ENCODE data around the gene CDH4. TPM values are rescaled to one million over a fixed set of nuclear protein-coding genes. Genes with fewer than 3 reads are reported as not detected.

Gene CDH4
- total and polyA plus RNA-seq, 7 donors, result under 0.01 to 0.06 TPM; not detected in 5

GRCh38 chr20:61222699-61223098 is 29.4 kb upstream of the CDH4 start:
- H3K9me3 ChIP-seq, result no peaks in the 10 kb centered on the region
- 69 to 85% methylated on average over 3 of the region's 3 CpGs for WGBS, 2 donors
- peaks cover 0 to 36% (median 10%) of the 10 kb centered on the region in 3 donors for H3K27me3 ChIP-seq
- TF ChIP-seq EP300 (IDR thresholded peaks at IDR 0.05), result no peak
- TF ChIP-seq POLR2A (IDR thresholded peaks at IDR 0.05), result no peak
- TF ChIP-seq CTCF (IDR thresholded peaks at IDR 0.05), result no peak
- TF ChIP-seq POLR2AphosphoS5 (IDR thresholded peaks at IDR 0.05), result no peak
- intact Hi-C loops (cut with DNase I), result no loop called here
- no peak for DNase-seq
- no peak overlapping the region for H3K27ac ChIP-seq
- H3K36me3 ChIP-seq, result no peaks in the 10 kb centered on the region
- no peaks in the 10 kb centered on the region for H3K4me1 ChIP-seq
- no peak overlapping the region for H3K4me3 ChIP-seq

- TF ChIP-seq POLR2AphosphoS5 (IDR thresholded peaks at IDR 0.05), result no peak
- TF ChIP-seq CTCF (IDR thresholded peaks at IDR 0.05), result no peak
- no peak for TF ChIP-seq EP300 (IDR thresholded peaks at IDR 0.05)
- TF ChIP-seq POLR2A (IDR thresholded peaks at IDR 0.05), result no peak
- no peaks in the 10 kb centered on the region for H3K36me3 ChIP-seq
- no peaks in the 10 kb centered on the region for H3K4me1 ChIP-seq
- H3K9me3 ChIP-seq, result no peaks in the 10 kb centered on the region
- H3K27ac ChIP-seq, result no peak overlapping the region
- 81 to 89% methylated on average over 10 of the region's 10 CpGs for WGBS, 2 donors
- H3K4me3 ChIP-seq, result no peak overlapping the region
- H3K27me3 ChIP-seq, result peaks cover 0 to 36% (median 10%) of the 10 kb centered on the region in 3 donors
- intact Hi-C loops (cut with DNase I), result no loop called here
- DNase-seq, result no peak
Measured at GRCh38 chr20:61223121-61223520, 28.9 kb upstream of the CDH4 start.

- 84 to 87% methylated on average over 9 of the region's 9 CpGs for WGBS, 2 donors
- no peak for TF ChIP-seq POLR2A (IDR thresholded peaks at IDR 0.05)
- TF ChIP-seq EP300 (IDR thresholded peaks at IDR 0.05), result no peak
- TF ChIP-seq CTCF (IDR thresholded peaks at IDR 0.05), result no peak
- no peak for TF ChIP-seq POLR2AphosphoS5 (IDR thresholded peaks at IDR 0.05)
Measured at GRCh38 chr20:61230166-61230565, 21.9 kb upstream of the CDH4 start.

GRCh38 chr20:61233590-61233989 is 18.5 kb upstream of the CDH4 start:
- TF ChIP-seq CTCF (IDR thresholded peaks at IDR 0.05), result no peak
- no peak for TF ChIP-seq POLR2AphosphoS5 (IDR thresholded peaks at IDR 0.05)
- no peak for TF ChIP-seq POLR2A (IDR thresholded peaks at IDR 0.05)
- TF ChIP-seq EP300 (IDR thresholded peaks at IDR 0.05), result no peak
- intact Hi-C loops (cut with DNase I), result no loop called here

More at GRCh38 chr20:61230166-61230565, 21.9 kb upstream of the CDH4 start:
- no peak overlapping the region for H3K27ac ChIP-seq
- peaks cover 0 to 18% (median 12%) of the 10 kb centered on the region in 3 donors for H3K27me3 ChIP-seq
- no peaks in the 10 kb centered on the region for H3K9me3 ChIP-seq
- no peak for DNase-seq
- H3K4me3 ChIP-seq, result no peak overlapping the region
- H3K4me1 ChIP-seq, result no peaks in the 10 kb centered on the region
- intact Hi-C loops (cut with DNase I), result no loop called here
- no peaks in the 10 kb centered on the region for H3K36me3 ChIP-seq

More at GRCh38 chr20:61233590-61233989, 18.5 kb upstream of the CDH4 start:
- Histone ChIP-seq H3K27ac (no peak overlapping the region), H3K36me3 (no peaks in the 10 kb centered on the region), H3K4me1 (no peaks in the 10 kb centered on the region), H3K27me3 (peaks cover 0 to 23% (median 12%) of the 10 kb centered on the region in 3 donors), H3K9me3 (no peaks in the 10 kb centered on the region), H3K4me3 (no peak overlapping the region)
- 92 to 93% methylated on average over 7 of the region's 7 CpGs for WGBS, 2 donors
- DNase-seq, result no peak

Measured in sigmoid colon (tissue), 7 donors.